Eye (tissue), 1 donor: ENCODE data around the gene GRID1.
"Not testable (repeated sequence)": the region's sequence is repeated elsewhere in the genome, so short reads cannot be mapped to it uniquely, and the experiment has no call there.

Experiments used
- DNase-seq: peaks from one replicate; pipeline ENCODE4 v3.0.0-alpha.2; 2015

The GRID1 gene

GRCh38 chr10:85858776-85859515, 507.6 kb downstream of the GRID1 start:
- no peak for DNase-seq

GRCh38 chr10:85857791-85858190, 508.8 kb downstream of the GRID1 start:
- no peak for DNase-seq

GRCh38 chr10:85857305-85857704, 509.3 kb downstream of the GRID1 start:
- DNase-seq, result no peak

GRCh38 chr10:85851934-85852333, 514.7 kb downstream of the GRID1 start:
- no peak for DNase-seq

GRCh38 chr10:85851325-85851724, 515.3 kb downstream of the GRID1 start:
- DNase-seq, result no peak

GRCh38 chr10:85850736-85851135, 515.9 kb downstream of the GRID1 start:
- no peak for DNase-seq

GRCh38 chr10:85849315-85849714, 517.3 kb downstream of the GRID1 start:
- DNase-seq, result no peak

GRCh38 chr10:85848756-85849155, 517.8 kb downstream of the GRID1 start:
- no peak for DNase-seq

GRCh38 chr10:85847085-85847484, 519.5 kb downstream of the GRID1 start:
- DNase-seq, result no peak

- not testable (repeated sequence) for DNase-seq
These were observed 527.9 kb downstream of the GRID1 start for GRCh38 chr10:85838660-85839059.

GRCh38 chr10:85832988-85833387, 533.6 kb downstream of the GRID1 start:
- no peak for DNase-seq

- DNase-seq, result no peak
These were observed 535.2 kb downstream of the GRID1 start for GRCh38 chr10:85831422-85831821.

- no peak for DNase-seq
These were observed 540.2 kb downstream of the GRID1 start for GRCh38 chr10:85826377-85826776.

- no peak for DNase-seq
These were observed 555.2 kb downstream of the GRID1 start for GRCh38 chr10:85811405-85811804.

GRCh38 chr10:85810674-85811073, 555.9 kb downstream of the GRID1 start:
- DNase-seq, result no peak

GRCh38 chr10:85795460-85795859, 571.1 kb downstream of the GRID1 start:
- DNase-seq, result no peak

- no peak for DNase-seq
These were observed 572.0 kb downstream of the GRID1 start for GRCh38 chr10:85794553-85794952.

GRCh38 chr10:85792533-85792858, 574.1 kb downstream of the GRID1 start:
- no peak for DNase-seq

- DNase-seq, result peak; percentile 72
These were observed 574.6 kb downstream of the GRID1 start for GRCh38 chr10:85791818-85792532.

- DNase-seq, result no peak
These were observed 576.4 kb downstream of the GRID1 start for GRCh38 chr10:85789982-85790789.

GRCh38 chr10:85789125-85789524, 577.5 kb downstream of the GRID1 start:
- no peak for DNase-seq

- peak; percentile 73 for DNase-seq
These were observed 578.0 kb downstream of the GRID1 start for GRCh38 chr10:85788570-85788969.

- DNase-seq, result peak; percentile 35
These were observed 578.7 kb downstream of the GRID1 start for GRCh38 chr10:85787881-85788280.

GRCh38 chr10:85787393-85787792, 579.2 kb downstream of the GRID1 start:
- DNase-seq, result no peak
